Vagina (tissue), 2 donors: ENCODE data around the gene COL18A1.

ENCODE experiments used
- CTCF ChIP-seq, 3 experiments: fragments of 450-650 bp in 2 of 3; fragments of 200-600 bp in 1 of 3; sonication (generic) in 1 of 3; IDR thresholded peaks; one replicate each; pipeline ENCODE4 v1.5.1; 2017 to 2019; ENCODE audit warnings: antibody characterized with exemption in 3 of 3, mild to moderate bottlenecking in 2 of 3, moderate library complexity in 2 of 3
- POLR2AphosphoS5 ChIP-seq, 2 donors: sonication (generic); formaldehyde crosslinking; IDR thresholded peaks; one replicate each; pipeline ENCODE4 v1.9.0; 2017; ENCODE audit warnings: antibody characterized with exemption in 2 of 2, mild to moderate bottlenecking in 2 of 2, low read depth in 1 of 2; ENCODE audit not compliant: insufficient read depth in 1 of 2

GRCh38 chr21:45435405-45435981, 30.5 kb downstream of the COL18A1 start:
- TF ChIP-seq CTCF (IDR thresholded peaks at IDR 0.05) (no peak), POLR2AphosphoS5 (IDR thresholded peaks at IDR 0.05; ENCODE audit: insufficient read depth in 1 of 2, low read depth in 1 of 2) (no peak)
